SK-N-SH (cell line): ENCODE results near the gene ERC1. TPM values are rescaled to one million over a fixed set of nuclear protein-coding genes. Genes with fewer than 3 reads are reported as not detected.

ENCODE experiments used
- CTCF ChIA-PET: fragments of 300-600, 350-600 bp; formaldehyde crosslinking; extraction: SDS; loops from one replicate; lab custom pipeline; 2021; lab: Yijun Ruan, JAX
- POLR2A ChIA-PET: fragments of 350-600 bp; sonication (Branson Sonifier 250); formaldehyde crosslinking; extraction: SDS; loops from one replicate; lab custom pipeline; 2020; ENCODE audit warnings: antibody characterized with exemption, inconsistent platforms; lab: Yijun Ruan, JAX
- DNase-seq: peaks from one replicate; pipeline ENCODE4 v3.0.0; 2012
- H2AFZ ChIP-seq: fragments of 200-600 bp; sonication (generic); 2 replicates; pipeline ENCODE4 v1.8.1; 2016; ENCODE audit warnings: antibody characterized with exemption, mild to moderate bottlenecking, low read depth
- H3F3A ChIP-seq: fragments of 200-600 bp; sonication (generic); replicated peaks from 2 replicates; pipeline ENCODE3; 2016; ENCODE audit warnings: antibody characterized with exemption, mild to moderate bottlenecking; ENCODE audit not compliant: insufficient read depth
- H3K27ac ChIP-seq, 2 experiments: fragments of 200-500 bp in 1 of 2; fragments of 200-600 bp in 1 of 2; sonication (Bioruptor generic) in 1 of 2; sonication (generic), shearing (Covaris generic) in 1 of 2; 2 replicates each; pipeline versions ENCODE4 v1.5.1 to v1.6.1; 2014 to 2016; ENCODE audit warnings: low read depth in 2 of 2, inconsistent platforms in 1 of 2, low read length in 1 of 2, mild to moderate bottlenecking in 1 of 2, mixed read lengths in 1 of 2
- H3K27me3 ChIP-seq: fragments of 200-600 bp; sonication (generic), shearing (Covaris generic); 2 replicates; pipeline ENCODE4 v1.6.1; 2016; ENCODE audit warnings: mixed run types; ENCODE audit not compliant: insufficient read depth
- H3K36me3 ChIP-seq, 2 experiments: fragments of 200-500 bp in 1 of 2; fragments of 200-600 bp in 1 of 2; sonication (Bioruptor generic) in 1 of 2; sonication (generic) in 1 of 2; replicated peaks in 1 of 2; 2 replicates each; pipeline versions ENCODE3 to v1.5.1; 2014 to 2016; ENCODE audit warnings: low read length in 1 of 2, mild to moderate bottlenecking in 1 of 2; ENCODE audit not compliant: insufficient read depth in 2 of 2, control insufficient read depth in 1 of 2
- H3K4me1 ChIP-seq, 2 experiments: fragments of 200-500 bp in 1 of 2; fragments of 200-600 bp in 1 of 2; sonication (Bioruptor generic) in 1 of 2; sonication (generic), shearing (Covaris generic) in 1 of 2; 2 replicates each; pipeline versions ENCODE4 v1.5.1 to v1.6.1; 2014 to 2016; ENCODE audit warnings: low read depth in 1 of 2, low read length in 1 of 2, mixed run types in 1 of 2; ENCODE audit not compliant: insufficient read depth in 2 of 2, control insufficient read depth in 1 of 2
- H3K4me2 ChIP-seq: fragments of 200-600 bp; sonication (generic), shearing (Covaris generic); 2 replicates; pipeline ENCODE4 v1.6.1; 2017; ENCODE audit warnings: mixed run types
- H3K4me3 ChIP-seq, 2 experiments: fragments of 200-500 bp in 1 of 2; fragments of 200-600 bp in 1 of 2; sonication (Bioruptor generic) in 1 of 2; sonication (generic), shearing (Covaris generic) in 1 of 2; 2 replicates each; pipeline versions ENCODE4 v1.5.1 to v1.8.1; 2014 to 2016; ENCODE audit warnings: low read depth in 2 of 2, inconsistent platforms in 1 of 2, low read length in 1 of 2, mild to moderate bottlenecking in 1 of 2, mixed read lengths in 1 of 2, moderate library complexity in 1 of 2
- H3K79me2 ChIP-seq: fragments of 200-600 bp; sonication (generic); 2 replicates; pipeline ENCODE4 v1.8.1; 2017; ENCODE audit warnings: mild to moderate bottlenecking; ENCODE audit not compliant: insufficient read depth
- H3K9ac ChIP-seq: fragments of 200-600 bp; sonication (generic); 2 replicates; pipeline ENCODE4 v1.6.1; 2017; ENCODE audit warnings: mixed run types
- H3K9me2 ChIP-seq: fragments of 200-600 bp; sonication (generic); 2 replicates; pipeline ENCODE4 v1.6.1; 2017; ENCODE audit warnings: mixed run types
- H3K9me3 ChIP-seq: fragments of 200-600 bp; sonication (generic); 2 replicates; pipeline ENCODE4 v1.6.1; 2017; ENCODE audit warnings: mixed run types, mild to moderate bottlenecking, moderate library complexity
- H4K20me1 ChIP-seq: fragments of 200-600 bp; sonication (generic); 2 replicates; pipeline ENCODE4 v1.6.1; 2017; ENCODE audit warnings: mild to moderate bottlenecking, mixed run types; ENCODE audit not compliant: insufficient read depth
- CTCF ChIP-seq: fragments of 200-600 bp; sonication (generic); IDR thresholded peaks from 2 replicates; pipeline ENCODE4 v1.6.1; 2017; ENCODE audit warnings: antibody characterized with exemption, mild to moderate bottlenecking, moderate library complexity
- EZH2phosphoT487 ChIP-seq: fragments of 200-600 bp; sonication (generic); IDR thresholded peaks from 2 replicates; pipeline ENCODE4 v1.6.1; 2017; ENCODE audit warnings: low read depth, mixed run types, mild to moderate bottlenecking, antibody characterized with exemption, moderate library complexity, borderline replicate concordance
- FOSL2 ChIP-seq: IDR thresholded peaks from 2 replicates; pipeline ENCODE4 v1.4.0; 2012; ENCODE audit warnings: low read depth, mild to moderate bottlenecking, moderate library complexity, borderline replicate concordance
- FOXM1 ChIP-seq: IDR thresholded peaks from 2 replicates; pipeline ENCODE4 v1.4.0; 2012; ENCODE audit warnings: low read depth, mild to moderate bottlenecking
- GABPA ChIP-seq: IDR thresholded peaks from 2 replicates; pipeline ENCODE4 v1.4.0; 2012; ENCODE audit warnings: low read depth, mild to moderate bottlenecking
- GATA2 ChIP-seq: sonication (generic); formaldehyde crosslinking; IDR thresholded peaks from 2 replicates; pipeline ENCODE4 v1.5.0; 2020; ENCODE audit warnings: mild to moderate bottlenecking, missing genetic modification reagents
- IRF3 ChIP-seq: fragments of 150-350 bp; IDR thresholded peaks from 2 replicates; pipeline ENCODE4 v1.6.1; 2016; ENCODE audit warnings: mild to moderate bottlenecking, low read depth, low read length
- JUND ChIP-seq: IDR thresholded peaks from 2 replicates; pipeline ENCODE4 v1.4.0; 2012
- MEF2A ChIP-seq: IDR thresholded peaks from 2 replicates; pipeline ENCODE4 v1.4.0; 2012; ENCODE audit warnings: low read depth, borderline replicate concordance
- MXI1 ChIP-seq: IDR thresholded peaks from 2 replicates; pipeline ENCODE4 v1.6.1; 2012; ENCODE audit warnings: mild to moderate bottlenecking, low read depth, low read length, improper control_type of control experiment
- NRF1 ChIP-seq: IDR thresholded peaks from 2 replicates; pipeline ENCODE4 v1.6.1; 2012; ENCODE audit warnings: low read depth, mild to moderate bottlenecking, low read length
- RAD21 ChIP-seq: IDR thresholded peaks from 2 replicates; pipeline ENCODE4 v1.6.1; 2012; ENCODE audit warnings: mild to moderate bottlenecking, low read length
- RCOR1 ChIP-seq: fragments of 150-350 bp; IDR thresholded peaks from 2 replicates; pipeline ENCODE4 v1.6.1; 2017; ENCODE audit warnings: antibody characterized with exemption, low read length
- RFX5 ChIP-seq: IDR thresholded peaks from 2 replicates; pipeline ENCODE4 v1.6.1; 2012; ENCODE audit warnings: mild to moderate bottlenecking, improper control_type of control experiment, low read length
- RXRA ChIP-seq: IDR thresholded peaks from 2 replicates; pipeline ENCODE4 v1.4.0; 2012; ENCODE audit warnings: low read depth, mild to moderate bottlenecking, borderline replicate concordance
- WGBS: methylation state at CpG from one replicate; pipeline ENCODE4 v1.1.6; 2017; ENCODE audit warnings: low lambda C conversion rate; 5-methylcytosine and 5-hydroxymethylcytosine counted together
- polyA plus RNA-seq, 3 experiments: library from polyadenylated mRNA; depleted of rRNA; stranded (reverse); fragments of >200 nt; gene quantifications; 2 replicates each; pipeline ENCODE4 v1.2.3, GENCODE V29; 2012

The ERC1 gene
- polyA plus RNA-seq, 1 of the 3 experiments (the other 2 are of a cell fraction): 7.5 TPM

- POLR2A ChIA-PET: no interaction called here
- CTCF ChIA-PET: interaction anchor here (1.6 kb wide), 1 partner anchor 11 kb away, joined by 4 read pairs; no protein-coding TSS in a partner anchor
- no peaks in the 10 kb centered on the region for H3K79me2 ChIP-seq
- H3F3A ChIP-seq: peaks cover 12% of the 10 kb centered on the region
- TF ChIP-seq RXRA: no peak
- no peak for TF ChIP-seq EZH2phosphoT487
- no peak for TF ChIP-seq JUND
- TF ChIP-seq GABPA: no peak
- no peak for TF ChIP-seq MXI1
- no peak for TF ChIP-seq FOXM1
- no peak for TF ChIP-seq RAD21
- no peak for TF ChIP-seq IRF3
- TF ChIP-seq FOSL2: no peak
- TF ChIP-seq RCOR1: no peak
- TF ChIP-seq GATA2: no peak
- TF ChIP-seq NRF1: no peak
- no peak for TF ChIP-seq RFX5
- TF ChIP-seq MEF2A: no peak
- TF ChIP-seq, all 33 proteins: peak for 0
- Histone ChIP-seq H3K4me1 (no peaks in the 10 kb centered on the region), H3K27me3 (no peaks in the 10 kb centered on the region), H3K9me3 (no peaks in the 10 kb centered on the region), H3K27ac (no peak overlapping the region), H3K36me3 (peaks cover 0 to 13% of the 10 kb centered on the region in 2 experiments), H2AFZ (no peak overlapping the region), H3K4me3 (no peak overlapping the region), H4K20me1 (no peaks in the 10 kb centered on the region), H3K9me2 (no peaks in the 10 kb centered on the region), H3K4me2 (no peak overlapping the region), H3K9ac (no peak overlapping the region)
- no peak for DNase-seq
- 100% methylated on average over 3 of the region's 3 CpGs for WGBS
Measured at GRCh38 chr12:1401891-1402290, 410.9 kb downstream of the ERC1 start.

GRCh38 chr12:1403417-1403816, 412.4 kb downstream of the ERC1 start:
- Histone ChIP-seq H3K9ac (no peak overlapping the region), H3K4me1 (no peaks in the 10 kb centered on the region), H3K9me2 (no peaks in the 10 kb centered on the region), H4K20me1 (no peaks in the 10 kb centered on the region), H2AFZ (no peak overlapping the region), H3K4me3 (no peak overlapping the region), H3K36me3 (peaks cover 1 to 16% of the 10 kb centered on the region in 2 experiments)
- no peak for TF ChIP-seq CTCF
- TF ChIP-seq, all 33 proteins: peak for 0
- Histone ChIP-seq H3F3A (peaks cover 12% of the 10 kb centered on the region), H3K79me2 (no peaks in the 10 kb centered on the region), H3K4me2 (no peak overlapping the region), H3K27me3 (no peaks in the 10 kb centered on the region), H3K27ac (no peak overlapping the region), H3K9me3 (no peaks in the 10 kb centered on the region)
- ChIA-PET POLR2A (no interaction called here), CTCF (no interaction called here)
- DNase-seq: no peak
- WGBS: 98% methylated on average over 4 of the region's 4 CpGs
